Tibial nerve (tissue), 4 donors: ENCODE data around the gene WFIKKN2. TPM values are rescaled to one million over a fixed set of nuclear protein-coding genes. Genes with fewer than 3 reads are reported as not detected.

ENCODE experiments used
- DNase-seq, 2 donors: peaks; one replicate each; pipeline ENCODE4 v3.0.0-alpha.2; 2019; ENCODE audit warnings: low spot score in 2 of 2
- H3K27ac ChIP-seq, 4 donors: fragments of 200-600 bp; sonication (generic) in 3 of 4; one replicate each; pipeline ENCODE4 v1.5.1; 2017 to 2019; ENCODE audit warnings: mild to moderate bottlenecking in 1 of 4
- H3K27me3 ChIP-seq, 2 donors: fragments of 200-600 bp; sonication (generic) in 1 of 2; one replicate each; pipeline versions ENCODE4 v1.5.1 to v1.6.0; 2017 to 2019
- H3K36me3 ChIP-seq, 3 donors: fragments of 200-600 bp; sonication (generic); one replicate each; pipeline ENCODE4 v1.5.1; 2018 to 2019
- H3K4me1 ChIP-seq, 4 donors: fragments of 200-600 bp; sonication (generic) in 3 of 4; one replicate each; pipeline ENCODE4 v1.5.1; 2017 to 2019
- H3K4me3 ChIP-seq, 4 donors: fragments of 200-600 bp; sonication (generic) in 3 of 4; one replicate each; pipeline ENCODE4 v1.5.1; 2017 to 2019; ENCODE audit warnings: mild to moderate bottlenecking in 1 of 4, moderate library complexity in 1 of 4
- H3K9me3 ChIP-seq, 4 donors: fragments of 200-600 bp; sonication (generic) in 3 of 4; one replicate each; pipeline ENCODE4 v1.5.1; 2017 to 2019
- CTCF ChIP-seq, 5 experiments: fragments of 200-600 bp in 3 of 5; fragments of 450-650 bp in 2 of 5; sonication (generic) in 3 of 5; IDR thresholded peaks; one replicate each; pipeline ENCODE4 v1.5.1; 2016 to 2019; ENCODE audit warnings: antibody characterized with exemption in 5 of 5, mild to moderate bottlenecking in 3 of 5, moderate library complexity in 2 of 5
- EP300 ChIP-seq, 2 donors: sonication (generic); formaldehyde crosslinking; IDR thresholded peaks; one replicate each; pipeline ENCODE4 v1.6.1; 2017; ENCODE audit warnings: antibody characterized with exemption in 2 of 2, mild to moderate bottlenecking in 1 of 2
- POLR2A ChIP-seq, 2 donors: fragments of 450-650 bp; IDR thresholded peaks; one replicate each; pipeline ENCODE4 v1.6.1; 2017; ENCODE audit warnings: antibody characterized with exemption in 2 of 2, mild to moderate bottlenecking in 2 of 2, moderate library complexity in 2 of 2
- whole genome bisulfite sequencing, 2 donors: methylation state at CpG; one replicate each; pipeline ENCODE4 v1.1.5; 2018; 5-methylcytosine and 5-hydroxymethylcytosine counted together
- total RNA-seq, 4 donors: library from RNA; depleted of rRNA; stranded (reverse); fragments of >200 nt; gene quantifications; one replicate each; pipeline ENCODE4 v1.1.0, GENCODE V29; 2016

WFIKKN2 gene
- total RNA-seq, 4 donors from 2014 or later: 1.0 to 2.2 (median 1.2) TPM; not detected in 1

- Histone ChIP-seq H3K9me3 (no peaks in the 10 kb centered on the region), H3K4me3 (no peak overlapping the region), H3K27me3 (no peaks in the 10 kb centered on the region), H3K27ac (no peak overlapping the region), H3K4me1 (peaks cover 0 to 40% (median 7%) of the 10 kb centered on the region in 4 donors), H3K36me3 (no peaks in the 10 kb centered on the region)
- DNase-seq: no peak
- 50 to 71% methylated on average over 11 of the region's 12 CpGs for WGBS, 2 donors
- TF ChIP-seq POLR2A (IDR thresholded peaks at IDR 0.05): no peak
- no peak for TF ChIP-seq EP300 (IDR thresholded peaks at IDR 0.05)
- TF ChIP-seq CTCF (IDR thresholded peaks at IDR 0.05): no peak
Observed at GRCh38 chr17:50830994-50831393, 4.4 kb upstream of the WFIKKN2 start.

DNA sequence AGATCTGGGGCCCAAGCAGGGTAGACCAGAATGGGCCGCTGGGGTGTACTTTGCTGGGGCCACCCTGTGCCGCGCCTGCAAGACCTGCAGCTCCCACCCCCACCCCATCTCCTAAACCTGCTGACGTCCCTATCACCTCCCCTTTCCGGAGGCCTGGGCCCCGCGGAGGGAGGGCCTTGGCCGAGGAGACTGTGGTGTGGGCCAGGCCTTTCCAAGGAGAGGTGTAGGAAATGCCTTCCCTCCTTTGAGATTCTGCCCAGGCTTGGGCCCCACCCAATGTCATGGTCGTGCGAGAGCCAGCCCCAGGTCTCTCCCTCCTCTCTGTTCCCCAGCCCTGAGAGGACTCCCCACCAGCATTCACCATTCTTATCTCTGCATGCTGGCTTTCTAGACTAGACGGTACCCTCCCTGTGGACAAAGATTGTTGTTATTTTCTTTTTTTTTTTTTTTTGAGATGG is 3.9 kb upstream of the WFIKKN2 start:
- 50 to 51% methylated on average over 11 of the region's 11 CpGs for WGBS, 2 donors
- TF ChIP-seq POLR2A (IDR thresholded peaks at IDR 0.05) (no peak), CTCF (IDR thresholded peaks at IDR 0.05) (no peak)
- Histone ChIP-seq H3K9me3 (no peaks in the 10 kb centered on the region), H3K4me3 (no peak overlapping the region), H3K27me3 (no peaks in the 10 kb centered on the region), H3K36me3 (no peaks in the 10 kb centered on the region), H3K4me1 (peaks cover 0 to 40% (median 7%) of the 10 kb centered on the region in 4 donors), H3K27ac (no peak overlapping the region)
- no peak for DNase-seq

DNA sequence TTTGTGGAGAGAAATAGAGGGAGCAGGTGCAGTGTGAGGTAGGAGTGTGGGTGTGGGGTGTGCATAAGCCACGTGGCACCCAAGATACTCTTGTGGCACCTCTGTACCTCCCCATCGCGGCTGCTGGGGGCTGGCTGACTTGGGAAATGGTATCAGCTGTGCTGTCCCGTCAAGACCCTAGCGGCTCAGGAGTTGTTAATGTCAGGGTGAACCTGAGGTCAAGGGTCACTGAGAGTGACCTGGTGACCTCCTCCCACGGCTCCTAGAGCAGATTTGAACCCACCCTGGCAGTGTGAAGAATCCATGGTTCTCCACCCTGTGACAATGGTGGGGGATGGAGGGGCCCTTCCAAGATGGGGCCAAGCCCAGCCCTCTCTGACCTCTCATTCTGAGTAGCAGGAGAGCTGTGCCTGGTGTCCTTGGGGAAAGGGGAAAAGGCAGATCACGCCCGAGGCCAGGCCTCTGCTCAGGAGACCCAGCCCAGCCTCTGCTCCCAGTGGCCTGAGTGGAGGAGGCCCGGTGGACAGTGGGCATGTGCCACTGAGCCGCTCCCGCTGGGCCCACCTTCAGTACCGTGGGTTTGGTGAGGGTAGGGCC is 3.0 kb upstream of the WFIKKN2 start:
- DNase-seq: no peak
- no peak for TF ChIP-seq CTCF (IDR thresholded peaks at IDR 0.05)
- no peak for TF ChIP-seq EP300 (IDR thresholded peaks at IDR 0.05)
- no peak for TF ChIP-seq POLR2A (IDR thresholded peaks at IDR 0.05)
- Histone ChIP-seq H3K27ac (no peak overlapping the region), H3K4me3 (no peak overlapping the region), H3K27me3 (no peaks in the 10 kb centered on the region), H3K4me1 (peaks cover 0 to 42% (median 7%) of the 10 kb centered on the region in 4 donors), H3K9me3 (no peaks in the 10 kb centered on the region), H3K36me3 (no peaks in the 10 kb centered on the region)
- WGBS, 2 donors: 74 to 81% methylated on average over 10 to 12 of the region's 12 CpGs

GRCh38 chr17:50832864-50833381 is 2.5 kb upstream of the WFIKKN2 start:
- 69 to 71% methylated on average over 9 to 13 of the region's 13 CpGs for WGBS, 2 donors
- Histone ChIP-seq H3K36me3 (no peaks in the 10 kb centered on the region), H3K4me3 (no peak overlapping the region), H3K9me3 (no peaks in the 10 kb centered on the region), H3K27me3 (no peaks in the 10 kb centered on the region), H3K4me1 (peaks cover 0 to 47% (median 7%) of the 10 kb centered on the region in 4 donors), H3K27ac (no peak overlapping the region)
- no peak for DNase-seq
- TF ChIP-seq CTCF (IDR thresholded peaks at IDR 0.05): no peak
- no peak for TF ChIP-seq EP300 (IDR thresholded peaks at IDR 0.05)
- TF ChIP-seq POLR2A (IDR thresholded peaks at IDR 0.05): no peak
